Osteoblast (primary cell): ENCODE measurements around the gene AP2B1. TPM values are rescaled to one million over a fixed set of nuclear protein-coding genes. Genes with fewer than 3 reads are reported as not detected.

Source experiments
- DNase-seq: peaks from one replicate; pipeline ENCODE4 v3.0.0; 2011; ENCODE audit warnings: low spot score, mixed read lengths; ENCODE audit not compliant: insufficient read length; ENCODE audit errors: missing footprints
- H2AFZ ChIP-seq: 2 replicates; pipeline ENCODE4 v1.6.0; 2011; ENCODE audit warnings: mild to moderate bottlenecking, low read length
- H3K27ac ChIP-seq: 2 replicates; pipeline ENCODE4 v1.5.1; 2011; ENCODE audit warnings: mild to moderate bottlenecking, low read depth, low read length, moderate library complexity
- H3K27me3 ChIP-seq: 2 replicates; pipeline ENCODE4 v1.6.0; 2012; ENCODE audit warnings: mild to moderate bottlenecking, control low read depth, inconsistent platforms, low read length, moderate library complexity; ENCODE audit not compliant: insufficient read depth
- H3K36me3 ChIP-seq: 2 replicates; pipeline ENCODE4 v1.5.1; 2011; ENCODE audit warnings: mild to moderate bottlenecking, low read length, control low read depth, moderate library complexity; ENCODE audit not compliant: insufficient read depth
- H3K4me1 ChIP-seq: 2 replicates; pipeline ENCODE4 v1.5.1; 2011; ENCODE audit warnings: mild to moderate bottlenecking, low read length, control low read depth, moderate library complexity; ENCODE audit not compliant: insufficient read depth
- H3K4me2 ChIP-seq: 2 replicates; pipeline ENCODE4 v1.6.0; 2011; ENCODE audit warnings: mild to moderate bottlenecking, low read length; ENCODE audit not compliant: insufficient read depth
- H3K4me3 ChIP-seq: fragments of 200-600 bp; sonication (generic); 3 replicates; pipeline ENCODE4 v1.5.1; 2012; ENCODE audit warnings: mild to moderate bottlenecking, low read length, inconsistent platforms; ENCODE audit not compliant: insufficient read depth
- H3K79me2 ChIP-seq: 2 replicates; pipeline ENCODE4 v1.6.0; 2012; ENCODE audit warnings: mild to moderate bottlenecking, low read length, control low read depth, inconsistent platforms; ENCODE audit not compliant: insufficient read depth
- H3K9me3 ChIP-seq: 2 replicates; pipeline ENCODE4 v1.5.1; 2011; ENCODE audit warnings: low read depth, low read length, control low read depth
- H4K20me1 ChIP-seq: 2 replicates; pipeline ENCODE4 v1.6.0; 2012; ENCODE audit warnings: mild to moderate bottlenecking, low read length, control low read depth; ENCODE audit not compliant: insufficient read depth
- CTCF ChIP-seq: IDR thresholded peaks from 2 replicates; pipeline ENCODE4 v1.5.1; 2011; ENCODE audit warnings: mild to moderate bottlenecking, low read depth, low read length, moderate library complexity; ENCODE audit errors: extremely low read depth
- total RNA-seq: library from RNA; depleted of rRNA; stranded (reverse); fragments of >200 nt; gene quantifications from 2 replicates; pipeline ENCODE4 v1.2.3, GENCODE V29; 2012

Gene AP2B1
- total RNA-seq, 1 donor: 84.0 TPM

DNA sequence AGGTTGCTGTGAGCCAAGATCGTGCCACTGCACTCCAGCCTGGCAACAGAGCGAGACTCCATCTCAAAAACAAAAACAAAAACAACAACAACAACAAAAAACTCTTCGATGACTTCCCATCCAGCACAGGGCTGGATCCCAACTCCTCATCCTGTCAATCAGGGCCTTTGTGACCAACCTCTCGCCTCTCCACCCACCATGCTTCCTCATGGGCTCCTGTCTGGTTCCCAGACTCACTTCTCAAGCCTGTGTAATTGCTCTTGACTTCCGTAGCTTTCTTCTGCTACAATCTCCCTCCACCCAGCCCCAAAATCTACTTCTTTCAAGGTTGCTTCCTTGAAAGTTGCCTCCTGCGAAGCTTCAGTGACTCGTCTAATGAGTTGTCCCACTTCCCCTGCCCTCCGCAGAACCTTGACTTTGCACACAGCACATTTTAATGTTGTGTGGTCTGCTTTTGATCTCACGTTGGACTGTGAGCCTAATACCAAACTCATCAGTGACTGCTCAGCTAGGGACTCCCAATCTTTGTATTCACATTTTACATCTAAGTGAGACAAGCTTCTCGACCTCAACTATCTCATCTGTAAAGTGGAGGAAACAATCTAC, 143.4 kb downstream of the AP2B1 start:
- H3K4me1 ChIP-seq: peaks cover 26% of the 10 kb centered on the region
- peak; percentile 67 for DNase-seq
- peaks cover 5% of the 10 kb centered on the region for H4K20me1 ChIP-seq
- no peaks in the 10 kb centered on the region for H3K79me2 ChIP-seq
- no peak for TF ChIP-seq CTCF
- H3K36me3 ChIP-seq: no peaks in the 10 kb centered on the region
- no peak overlapping the region for H2AFZ ChIP-seq
- no peak overlapping the region for H3K27ac ChIP-seq
- peak overlapping the region; percentile 78 for H3K4me2 ChIP-seq
- no peaks in the 10 kb centered on the region for H3K9me3 ChIP-seq
- H3K4me3 ChIP-seq: no peak overlapping the region
- no peaks in the 10 kb centered on the region for H3K27me3 ChIP-seq

DNA sequence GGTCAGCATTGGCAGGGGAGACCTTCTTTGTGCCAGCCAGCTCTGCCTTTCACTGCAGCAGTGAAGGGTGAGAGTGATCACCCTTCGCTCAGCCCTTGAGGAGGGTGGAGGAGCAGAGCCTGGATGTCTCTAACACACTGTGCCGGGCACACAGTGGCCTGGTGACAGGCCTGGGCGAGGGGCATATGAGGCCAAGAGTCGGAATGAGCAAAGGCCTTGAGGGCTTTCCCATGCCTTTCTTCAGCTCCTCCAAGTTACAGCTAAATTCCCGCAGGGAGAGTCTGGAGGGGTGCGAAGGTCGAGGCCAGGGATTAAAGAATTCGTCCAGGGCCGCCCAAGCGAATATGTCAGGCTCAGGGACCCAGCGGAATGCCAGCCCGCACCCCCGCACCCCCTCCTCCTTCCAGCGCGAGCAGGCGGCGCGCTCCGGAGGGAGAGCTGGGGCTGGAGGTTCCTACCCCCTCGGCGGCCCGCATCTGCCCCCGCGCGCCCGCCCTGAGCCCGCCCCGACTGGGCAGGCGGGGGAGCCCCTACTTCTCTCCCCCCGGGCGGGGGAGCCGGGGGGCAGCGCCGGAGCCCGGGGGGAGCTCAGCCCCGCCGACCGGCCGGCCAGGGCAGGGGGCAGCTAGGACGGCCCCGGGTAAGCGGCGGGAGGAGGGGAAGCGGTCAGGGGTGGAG, 144.3 kb downstream of the AP2B1 start, which contains the start of gene RASL10B:
Gene RASL10B (plus strand): TSS at position 401 of the 678 bp plus-strand sequence. CDS start 3,546 bp downstream, outside the sequence.
- peak; percentile 98 for DNase-seq
- TF ChIP-seq CTCF: no peak
- no peaks in the 10 kb centered on the region for H3K27me3 ChIP-seq
- H3K4me2 ChIP-seq: peak within 1 kb of the TSS; percentile 78
- H3K9me3 ChIP-seq: no peaks in the 10 kb centered on the region
- H3K4me1 ChIP-seq: peaks cover 17% of the 10 kb centered on the region
- H3K36me3 ChIP-seq: no peaks in the 10 kb centered on the region
- peaks cover 5% of the 10 kb centered on the region for H4K20me1 ChIP-seq
- H3K79me2 ChIP-seq: no peaks in the 10 kb centered on the region
- H3K27ac ChIP-seq: no peak within 1 kb of the TSS
- H3K4me3 ChIP-seq: peak within 1 kb of the TSS; percentile 68
- H2AFZ ChIP-seq: no peak within 1 kb of the TSS

DNA sequence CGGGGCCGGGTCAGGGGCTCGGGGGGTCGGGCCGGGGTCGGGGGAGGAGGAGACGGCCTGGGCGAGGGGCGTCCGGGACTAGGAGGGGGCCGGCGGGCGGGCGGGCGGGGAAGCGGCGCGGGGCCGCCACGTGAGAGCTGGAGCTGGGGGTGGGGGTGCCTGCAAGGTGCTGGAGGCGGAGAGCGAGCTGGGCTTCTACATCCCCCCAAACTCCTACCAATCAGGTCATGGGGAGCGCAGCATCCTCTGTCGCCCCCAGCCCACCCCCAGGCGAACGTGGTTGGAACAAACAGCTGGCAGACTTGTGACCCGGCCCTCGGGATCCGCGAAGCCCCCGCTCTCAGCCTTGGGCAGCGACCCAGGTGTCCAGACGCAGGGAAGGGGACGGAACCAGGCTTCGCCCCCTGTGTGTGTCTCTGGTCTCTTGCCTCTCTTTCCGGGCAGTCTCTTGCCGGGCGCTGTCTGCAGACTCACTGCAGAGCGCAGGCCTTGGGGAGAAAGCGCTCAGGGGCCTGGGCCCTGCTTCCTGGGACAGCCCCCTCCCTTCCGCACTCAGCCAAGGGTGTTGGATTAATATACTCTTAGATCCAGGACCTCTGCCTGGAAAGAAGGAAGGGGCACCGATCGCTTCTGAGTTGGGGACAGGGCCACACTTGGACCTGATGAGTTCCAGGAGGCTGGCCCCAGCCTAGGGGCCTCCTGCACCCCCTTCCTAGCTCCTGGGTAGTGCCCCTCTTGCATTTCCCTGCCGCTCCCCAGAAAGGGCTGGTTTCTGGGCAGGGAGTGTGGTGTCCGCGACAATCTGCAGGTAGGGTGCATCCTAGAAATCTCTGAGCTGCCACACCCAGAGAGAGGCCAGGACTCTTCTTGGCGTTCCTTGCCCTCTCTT, 145.0 kb downstream of the AP2B1 start:
- H2AFZ ChIP-seq: no peak overlapping the region
- no peaks in the 10 kb centered on the region for H3K27me3 ChIP-seq
- H3K9me3 ChIP-seq: no peaks in the 10 kb centered on the region
- H3K27ac ChIP-seq: no peak overlapping the region
- H3K79me2 ChIP-seq: no peaks in the 10 kb centered on the region
- H3K36me3 ChIP-seq: no peaks in the 10 kb centered on the region
- H3K4me3 ChIP-seq: peak overlapping the region; percentile 68
- H3K4me2 ChIP-seq: peak overlapping the region; percentile 74
- TF ChIP-seq CTCF: no peak
- peaks cover 9% of the 10 kb centered on the region for H3K4me1 ChIP-seq
- peak; percentile 89 for DNase-seq
- H4K20me1 ChIP-seq: peaks cover 5% of the 10 kb centered on the region
